Limb (tissue), 2 donors: ENCODE results near the gene ROGDI.

Experiments
- DNase-seq, 2 donors: peaks; one replicate each; pipeline ENCODE4 v3.0.0-alpha.2; 2016; ENCODE audit errors: extremely low spot score in 2 of 2

Gene ROGDI

GRCh38 chr16:4814046-4814445, 11.6 kb upstream of the ROGDI start:
- no peak for DNase-seq

DNA sequence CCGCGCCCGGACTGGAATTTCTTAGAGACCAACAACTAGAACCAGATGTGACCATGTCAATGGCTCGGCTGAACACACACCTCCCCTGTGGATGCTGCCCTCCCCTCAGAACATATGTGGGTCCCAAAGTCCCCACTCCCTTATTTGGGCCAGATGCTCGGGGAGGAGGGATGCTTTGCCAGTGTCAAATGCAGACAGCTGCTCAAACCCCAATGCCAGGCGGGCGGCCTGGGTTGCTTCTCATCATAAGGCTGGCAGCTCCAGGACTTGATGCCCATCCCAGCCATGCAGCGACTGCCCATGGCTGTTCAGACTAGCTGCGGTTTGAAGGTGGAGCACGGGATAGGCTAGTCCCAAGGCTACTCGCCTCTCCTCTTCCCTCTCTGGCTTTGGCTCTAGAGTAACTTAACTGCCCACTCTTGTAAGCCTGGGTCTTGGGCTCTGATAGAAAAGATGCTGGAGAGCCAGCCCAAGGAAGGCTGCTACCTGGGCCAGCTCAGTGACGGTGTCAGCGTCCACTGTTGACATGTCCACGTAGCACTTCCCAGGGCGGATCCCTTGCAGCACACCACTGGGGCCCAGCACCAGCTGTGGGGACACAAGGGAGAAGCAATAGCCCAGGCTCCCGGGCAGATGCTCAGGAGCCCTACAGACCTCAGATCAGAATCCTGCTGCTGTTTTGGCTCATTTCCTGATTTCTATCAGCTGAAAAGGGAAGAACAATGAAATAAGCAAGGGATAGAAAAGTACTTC, 11.0 kb upstream of the ROGDI start:
- DNase-seq = no peak

- no peak for DNase-seq
Measured at GRCh38 chr16:4811773-4812172, 9.3 kb upstream of the ROGDI start.

DNA sequence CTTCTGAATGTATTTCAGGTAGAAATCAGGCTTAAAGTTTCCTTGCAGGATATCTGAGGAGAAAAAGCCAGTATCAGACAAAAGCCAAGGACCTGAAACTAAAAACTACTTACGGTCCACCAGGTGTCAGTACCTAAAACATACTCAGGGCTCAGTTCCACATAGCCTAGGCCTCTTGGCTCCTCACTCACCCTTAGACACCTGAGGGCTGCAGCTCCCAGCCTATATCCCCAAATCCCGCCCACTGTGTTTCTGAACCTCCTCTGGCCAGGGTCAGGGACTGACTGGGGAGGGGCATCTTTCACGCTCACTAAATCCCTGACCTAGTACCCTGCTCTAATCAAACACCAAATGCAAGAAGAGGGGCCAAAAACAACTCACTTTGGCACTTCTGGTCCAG, 8.8 kb upstream of the ROGDI start:
- no peak for DNase-seq

DNA sequence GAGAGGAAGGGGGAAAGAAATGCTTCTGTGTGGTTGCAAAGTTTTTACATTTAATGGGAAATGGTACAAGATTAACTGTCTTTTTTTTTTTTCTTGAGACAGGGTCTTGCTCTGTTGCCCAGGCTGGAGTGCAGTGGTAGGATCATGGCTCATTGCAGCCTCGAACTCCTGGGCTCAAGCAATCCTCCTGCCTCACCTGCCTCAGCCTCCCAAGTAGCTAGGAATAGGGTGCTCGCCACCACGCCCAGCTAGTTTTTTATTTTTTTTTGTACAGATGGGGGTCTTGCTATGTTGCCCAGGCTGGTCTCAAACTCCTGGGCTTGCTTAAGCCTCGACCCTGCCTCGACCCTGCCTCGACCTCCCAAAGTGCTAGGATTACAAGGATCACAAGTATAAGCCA, 3.8 kb upstream of the ROGDI start:
- DNase-seq = no peak

GRCh38 chr16:4805231-4805630, 2.8 kb upstream of the ROGDI start:
- no peak for DNase-seq

DNA sequence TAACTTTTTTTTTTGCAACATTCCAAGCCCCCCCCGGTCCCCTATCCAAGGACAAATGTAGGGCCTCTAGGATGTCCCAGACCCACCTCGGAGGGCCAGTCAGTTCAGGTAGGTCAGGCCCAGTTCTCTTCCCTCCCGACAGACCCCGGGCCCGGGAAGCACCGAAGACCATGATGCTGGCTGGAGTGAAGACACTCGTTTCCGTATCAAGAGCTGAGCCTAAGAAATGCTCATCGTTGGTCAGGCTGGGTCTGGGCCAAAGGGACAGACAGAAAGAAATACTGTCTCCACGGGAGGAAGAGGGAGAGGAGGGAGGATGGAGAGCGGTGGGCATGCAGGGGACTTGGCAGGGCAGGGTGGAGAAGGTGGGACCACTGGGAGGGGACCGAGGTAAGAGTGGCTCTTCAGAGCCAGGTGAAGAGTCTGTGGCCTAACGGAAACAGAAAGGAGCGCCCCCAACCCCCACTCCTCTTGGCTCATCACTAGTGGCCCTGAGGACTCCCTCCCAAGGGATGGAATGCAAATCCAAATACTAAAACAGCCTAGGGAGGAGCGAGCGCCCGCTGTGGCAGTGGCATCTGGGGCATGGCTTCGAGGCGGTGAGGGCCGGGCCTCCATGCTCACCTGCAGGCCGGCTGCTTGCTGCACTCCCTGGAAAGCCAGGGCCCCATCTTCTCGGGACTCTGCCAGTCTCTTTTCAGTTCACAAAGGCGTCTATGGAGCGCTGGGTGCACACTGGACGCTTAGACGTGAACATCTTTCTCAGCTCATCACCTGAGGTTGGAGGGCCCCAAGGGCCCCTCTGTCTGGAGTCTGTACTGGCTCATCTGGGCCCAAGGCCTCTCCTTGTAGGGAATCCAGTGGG, 1.7 kb upstream of the ROGDI start:
- DNase-seq = no peak

DNA sequence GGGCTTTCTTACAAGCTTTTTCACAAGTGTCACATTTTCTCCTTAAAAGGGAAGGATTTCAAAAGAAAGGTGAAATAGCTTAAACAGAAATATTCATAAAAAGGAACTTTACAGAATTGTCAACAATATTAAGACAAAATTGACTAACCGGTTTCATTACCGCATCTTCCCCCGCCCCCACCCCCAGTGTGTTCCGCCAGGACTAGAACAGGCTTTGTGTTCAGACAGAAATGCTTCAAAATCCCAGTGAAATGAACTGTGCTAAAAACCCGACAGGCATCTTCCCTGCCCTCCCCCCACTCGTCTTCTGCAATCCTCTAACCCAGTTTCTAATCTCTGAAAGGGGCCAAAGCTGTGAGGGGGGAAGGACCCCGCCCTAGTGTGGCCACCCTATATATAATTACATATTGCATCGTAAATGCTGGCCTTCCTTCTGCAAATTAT, 990 bp upstream of the ROGDI start:
- no peak for DNase-seq

- peak; percentile 92 to 94 for DNase-seq
Measured at GRCh38 chr16:4802659-4803287, 340 bp upstream of the ROGDI start.

GRCh38 chr16:4801051-4801961, 1.1 kb downstream of the ROGDI start:
- no peak for DNase-seq

- no peak for DNase-seq
Measured at GRCh38 chr16:4800290-4801041, 2.0 kb downstream of the ROGDI start.

GRCh38 chr16:4799171-4799855, 3.1 kb downstream of the ROGDI start:
- DNase-seq = no peak

- no peak for DNase-seq
Measured at GRCh38 chr16:4798456-4798855, 4.0 kb downstream of the ROGDI start.

DNA sequence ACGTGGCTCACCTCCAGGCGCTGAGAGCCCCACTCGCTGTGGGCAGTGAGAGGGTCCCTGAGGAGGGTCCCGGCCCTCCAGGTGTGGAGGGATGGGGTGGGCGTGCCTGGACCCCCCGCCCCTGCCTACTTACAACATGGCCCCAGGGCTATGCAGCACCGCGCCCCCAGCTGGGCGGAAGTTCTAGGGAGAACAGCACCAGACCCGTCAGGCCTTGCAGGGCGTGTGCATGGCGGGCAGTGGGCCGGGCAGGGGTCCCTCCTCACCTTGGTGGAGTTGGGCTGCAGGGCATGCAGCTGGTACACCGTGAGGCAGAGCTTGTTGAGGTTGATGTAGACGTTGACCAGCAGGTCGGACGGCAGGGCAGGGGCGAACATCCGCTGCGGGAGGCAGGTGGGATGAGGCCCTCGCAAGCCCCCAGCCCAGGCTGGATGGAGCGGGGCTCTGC, 4.6 kb downstream of the ROGDI start:
- no peak for DNase-seq

DNA sequence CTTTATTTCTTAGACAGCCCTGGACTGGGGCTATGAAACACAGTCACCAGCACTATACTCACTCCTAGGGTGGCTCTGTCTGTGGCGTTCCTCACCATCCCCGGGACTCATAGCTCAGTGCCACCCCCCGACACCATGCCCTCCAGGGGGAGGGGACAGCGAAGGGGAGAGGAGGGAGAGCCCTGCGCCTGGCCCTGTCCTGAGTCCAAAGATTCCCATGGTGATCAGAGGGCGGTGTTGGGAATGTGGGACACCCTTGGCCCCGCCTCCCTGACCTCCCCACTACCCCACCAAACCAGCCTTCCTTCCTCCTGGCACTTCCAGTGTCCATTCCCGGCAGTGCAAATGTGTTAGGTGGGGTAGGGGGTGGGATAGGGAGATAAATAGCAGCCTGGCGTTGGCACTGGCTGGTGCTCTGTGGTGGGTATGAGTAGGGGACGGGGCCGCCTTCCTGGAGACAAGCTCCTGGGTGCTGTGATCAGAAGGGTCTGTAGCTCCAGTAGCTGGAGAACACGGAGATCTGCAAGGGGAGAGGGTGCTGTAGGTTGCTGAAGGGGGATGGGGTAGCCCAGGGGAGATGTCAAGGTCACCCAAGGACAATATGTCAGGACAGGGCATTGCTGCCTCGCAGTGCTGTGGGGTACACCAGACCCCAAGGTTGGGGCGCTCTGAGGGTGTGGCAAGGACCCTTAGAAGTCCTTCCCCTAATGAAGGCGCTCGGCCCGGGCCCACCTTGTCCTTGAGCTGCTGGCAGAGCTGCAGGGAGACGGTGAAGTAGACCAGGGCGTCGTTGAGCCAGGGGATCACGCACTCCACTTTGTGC, 5.2 kb downstream of the ROGDI start:
- DNase-seq = no peak

DNA sequence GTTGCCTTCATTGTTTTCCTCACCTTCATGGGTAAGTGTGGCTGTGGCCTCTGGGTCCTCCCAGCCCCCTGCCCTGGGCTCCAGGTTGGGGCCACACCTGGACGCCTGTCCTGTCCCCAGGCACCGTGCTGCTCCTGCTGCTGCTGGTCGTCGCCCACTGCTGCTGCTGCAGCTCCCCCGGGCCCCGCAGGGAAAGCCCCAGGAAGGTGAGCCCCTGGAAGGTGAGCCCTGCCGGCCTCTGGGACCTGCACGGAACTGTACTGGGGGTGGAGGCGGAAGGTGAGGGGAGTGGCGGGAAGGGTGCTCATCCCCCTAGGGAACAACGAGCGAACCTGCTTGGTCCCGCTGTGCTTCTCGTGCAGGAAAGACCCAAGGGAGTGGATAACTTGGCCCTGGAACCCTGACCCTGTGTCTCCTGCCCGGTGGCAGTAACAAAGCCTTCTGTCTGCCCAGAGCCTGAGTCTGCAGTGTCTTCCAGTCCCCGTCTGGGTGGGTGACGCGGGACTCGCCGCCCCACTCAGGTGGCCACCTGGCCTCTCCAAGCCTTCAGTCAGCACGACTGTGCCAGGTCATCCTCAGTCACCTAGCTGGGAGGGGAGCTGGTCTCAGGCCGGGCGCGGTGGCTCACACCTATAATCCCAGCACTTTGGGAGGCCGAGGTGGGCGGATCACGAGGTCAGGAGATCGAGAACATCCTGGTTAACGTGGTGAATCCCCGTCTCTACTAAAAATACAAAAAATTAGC, 6.4 kb downstream of the ROGDI start:
- no peak for DNase-seq

DNA sequence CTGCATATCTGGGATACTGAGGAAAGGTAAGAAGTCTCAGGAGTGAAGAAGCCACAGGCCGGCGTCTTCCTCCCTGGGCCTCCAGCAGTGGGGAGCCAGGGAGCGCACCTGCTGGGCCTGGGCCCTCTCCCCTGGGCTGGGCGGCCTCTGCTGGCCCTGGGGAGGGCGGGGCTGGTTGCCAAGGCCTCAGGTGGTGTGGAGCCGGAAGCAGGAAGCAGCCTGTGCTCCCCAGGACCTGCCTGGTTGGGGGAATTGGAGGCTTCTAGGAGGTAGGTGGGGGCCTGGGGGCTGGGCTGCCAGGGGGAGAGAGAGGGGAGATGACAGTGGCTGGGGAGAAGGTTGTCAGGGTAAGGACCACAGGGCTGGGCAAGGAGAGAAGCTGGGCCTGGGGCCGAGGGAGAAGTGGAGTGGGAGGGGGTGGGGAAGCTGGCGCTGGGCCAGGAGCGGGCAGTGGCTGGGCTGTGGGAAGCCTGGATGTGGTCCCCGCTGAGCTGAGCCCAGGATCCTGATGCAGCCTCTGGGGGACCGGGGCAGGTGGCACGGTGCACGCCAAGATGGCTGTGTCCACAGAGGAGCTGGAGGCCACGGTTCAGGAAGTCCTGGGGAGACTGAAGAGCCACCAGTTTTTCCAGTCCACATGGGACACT, 7.1 kb downstream of the ROGDI start, which contains the start of gene SMIM22:
Gene SMIM22 (plus strand): TSS at position 189 of the 647 bp plus-strand sequence. CDS start 366 bp downstream, at position 555.
- no peak for DNase-seq
